ENCODE data around the gene INSYN2B.

The INSYN2B gene

GRCh38 chr5:169980418-169981053 is at the start of gene INSYN2B:
Gene INSYN2B (minus strand): TSS chr5:169980495. CDS start chr5:169883898, 96,597 bp downstream.
- peak within 1 kb of the TSS; percentile 79 for H3K27ac ChIP-seq (ENCODE audit: low read depth, low read length)
- H3K4me1 ChIP-seq (ENCODE audit: control insufficient read depth, insufficient read depth, low read length) = peaks cover 51% of the 10 kb centered on the region
- peak within 1 kb of the TSS; percentile 62 for H3K4me3 ChIP-seq (ENCODE audit: low read depth, low read length)
- peak within 1 kb of the TSS; percentile 50; the same call in 1 of the 2 replicates for H3K9ac ChIP-seq (ENCODE audit: low read depth, low read length)
- peaks cover 28% of the 10 kb centered on the region for H3K27me3 ChIP-seq (ENCODE audit: control insufficient read depth, insufficient read depth, low read length)
- H3K36me3 ChIP-seq (ENCODE audit: control insufficient read depth, insufficient read depth, low read length) = no peaks in the 10 kb centered on the region
- no peaks in the 10 kb centered on the region for H3K9me3 ChIP-seq (ENCODE audit: control insufficient read depth, insufficient read depth, low read length)

- H3K9ac ChIP-seq (ENCODE audit: low read depth, low read length) = no peak overlapping the region
- no peaks in the 10 kb centered on the region for H3K4me1 ChIP-seq (ENCODE audit: control insufficient read depth, insufficient read depth, low read length)
- no peak overlapping the region for H3K4me3 ChIP-seq (ENCODE audit: low read depth, low read length)
- no peaks in the 10 kb centered on the region for H3K27me3 ChIP-seq (ENCODE audit: control insufficient read depth, insufficient read depth, low read length)
- H3K27ac ChIP-seq (ENCODE audit: low read depth, low read length) = no peak overlapping the region
- no peaks in the 10 kb centered on the region for H3K9me3 ChIP-seq (ENCODE audit: control insufficient read depth, insufficient read depth, low read length)
- no peaks in the 10 kb centered on the region for H3K36me3 ChIP-seq (ENCODE audit: control insufficient read depth, insufficient read depth, low read length)
These were observed 47.8 kb upstream of the INSYN2B start for GRCh38 chr5:170028124-170028523.

GRCh38 chr5:170025853-170026252 is 45.6 kb upstream of the INSYN2B start:
- no peak overlapping the region for H3K4me3 ChIP-seq (ENCODE audit: low read depth, low read length)
- H3K9ac ChIP-seq (ENCODE audit: low read depth, low read length) = no peak overlapping the region
- no peaks in the 10 kb centered on the region for H3K27me3 ChIP-seq (ENCODE audit: control insufficient read depth, insufficient read depth, low read length)
- H3K27ac ChIP-seq (ENCODE audit: low read depth, low read length) = no peak overlapping the region
- H3K9me3 ChIP-seq (ENCODE audit: control insufficient read depth, insufficient read depth, low read length) = no peaks in the 10 kb centered on the region
- no peaks in the 10 kb centered on the region for H3K4me1 ChIP-seq (ENCODE audit: control insufficient read depth, insufficient read depth, low read length)
- H3K36me3 ChIP-seq (ENCODE audit: control insufficient read depth, insufficient read depth, low read length) = no peaks in the 10 kb centered on the region

- no peaks in the 10 kb centered on the region for H3K9me3 ChIP-seq (ENCODE audit: control insufficient read depth, insufficient read depth, low read length)
- H3K4me1 ChIP-seq (ENCODE audit: control insufficient read depth, insufficient read depth, low read length) = no peaks in the 10 kb centered on the region
- no peak overlapping the region for H3K9ac ChIP-seq (ENCODE audit: low read depth, low read length)
- H3K27ac ChIP-seq (ENCODE audit: low read depth, low read length) = no peak overlapping the region
- H3K4me3 ChIP-seq (ENCODE audit: low read depth, low read length) = no peak overlapping the region
- no peaks in the 10 kb centered on the region for H3K27me3 ChIP-seq (ENCODE audit: control insufficient read depth, insufficient read depth, low read length)
- no peaks in the 10 kb centered on the region for H3K36me3 ChIP-seq (ENCODE audit: control insufficient read depth, insufficient read depth, low read length)
These were observed 41.2 kb upstream of the INSYN2B start for GRCh38 chr5:170021506-170021905.

- Histone ChIP-seq H3K9me3 (ENCODE audit: control insufficient read depth, insufficient read depth, low read length) (no peaks in the 10 kb centered on the region), H3K36me3 (ENCODE audit: control insufficient read depth, insufficient read depth, low read length) (no peaks in the 10 kb centered on the region), H3K4me3 (ENCODE audit: low read depth, low read length) (no peak overlapping the region), H3K27me3 (ENCODE audit: control insufficient read depth, insufficient read depth, low read length) (no peaks in the 10 kb centered on the region), H3K4me1 (ENCODE audit: control insufficient read depth, insufficient read depth, low read length) (no peaks in the 10 kb centered on the region), H3K9ac (ENCODE audit: low read depth, low read length) (no peak overlapping the region), H3K27ac (ENCODE audit: low read depth, low read length) (no peak overlapping the region)
These were observed 40.1 kb upstream of the INSYN2B start for GRCh38 chr5:170020423-170020822.

- Histone ChIP-seq H3K9ac (ENCODE audit: low read depth, low read length) (no peak overlapping the region), H3K4me3 (ENCODE audit: low read depth, low read length) (no peak overlapping the region), H3K9me3 (ENCODE audit: control insufficient read depth, insufficient read depth, low read length) (no peaks in the 10 kb centered on the region), H3K27me3 (ENCODE audit: control insufficient read depth, insufficient read depth, low read length) (no peaks in the 10 kb centered on the region), H3K36me3 (ENCODE audit: control insufficient read depth, insufficient read depth, low read length) (no peaks in the 10 kb centered on the region), H3K27ac (ENCODE audit: low read depth, low read length) (no peak overlapping the region), H3K4me1 (ENCODE audit: control insufficient read depth, insufficient read depth, low read length) (no peaks in the 10 kb centered on the region)
These were observed 32.3 kb upstream of the INSYN2B start for GRCh38 chr5:170012622-170013021.

GRCh38 chr5:170011751-170012150 is 31.5 kb upstream of the INSYN2B start:
- H3K27ac ChIP-seq (ENCODE audit: low read depth, low read length) = no peak overlapping the region
- no peaks in the 10 kb centered on the region for H3K4me1 ChIP-seq (ENCODE audit: control insufficient read depth, insufficient read depth, low read length)
- H3K9ac ChIP-seq (ENCODE audit: low read depth, low read length) = no peak overlapping the region
- no peaks in the 10 kb centered on the region for H3K27me3 ChIP-seq (ENCODE audit: control insufficient read depth, insufficient read depth, low read length)
- no peak overlapping the region for H3K4me3 ChIP-seq (ENCODE audit: low read depth, low read length)
- no peaks in the 10 kb centered on the region for H3K36me3 ChIP-seq (ENCODE audit: control insufficient read depth, insufficient read depth, low read length)
- no peaks in the 10 kb centered on the region for H3K9me3 ChIP-seq (ENCODE audit: control insufficient read depth, insufficient read depth, low read length)

GRCh38 chr5:170010595-170010994 is 30.3 kb upstream of the INSYN2B start:
- Histone ChIP-seq H3K4me1 (ENCODE audit: control insufficient read depth, insufficient read depth, low read length) (no peaks in the 10 kb centered on the region), H3K9me3 (ENCODE audit: control insufficient read depth, insufficient read depth, low read length) (no peaks in the 10 kb centered on the region), H3K4me3 (ENCODE audit: low read depth, low read length) (no peak overlapping the region), H3K9ac (ENCODE audit: low read depth, low read length) (no peak overlapping the region), H3K36me3 (ENCODE audit: control insufficient read depth, insufficient read depth, low read length) (no peaks in the 10 kb centered on the region), H3K27me3 (ENCODE audit: control insufficient read depth, insufficient read depth, low read length) (no peaks in the 10 kb centered on the region), H3K27ac (ENCODE audit: low read depth, low read length) (no peak overlapping the region)

GRCh38 chr5:170008376-170008775 is 28.1 kb upstream of the INSYN2B start:
- no peak overlapping the region for H3K27ac ChIP-seq (ENCODE audit: low read depth, low read length)
- no peak overlapping the region for H3K9ac ChIP-seq (ENCODE audit: low read depth, low read length)
- H3K4me3 ChIP-seq (ENCODE audit: low read depth, low read length) = no peak overlapping the region
- no peaks in the 10 kb centered on the region for H3K36me3 ChIP-seq (ENCODE audit: control insufficient read depth, insufficient read depth, low read length)
- H3K4me1 ChIP-seq (ENCODE audit: control insufficient read depth, insufficient read depth, low read length) = no peaks in the 10 kb centered on the region
- no peaks in the 10 kb centered on the region for H3K9me3 ChIP-seq (ENCODE audit: control insufficient read depth, insufficient read depth, low read length)
- no peaks in the 10 kb centered on the region for H3K27me3 ChIP-seq (ENCODE audit: control insufficient read depth, insufficient read depth, low read length)

- H3K27ac ChIP-seq (ENCODE audit: low read depth, low read length) = no peak overlapping the region
- H3K4me1 ChIP-seq (ENCODE audit: control insufficient read depth, insufficient read depth, low read length) = no peaks in the 10 kb centered on the region
- no peaks in the 10 kb centered on the region for H3K36me3 ChIP-seq (ENCODE audit: control insufficient read depth, insufficient read depth, low read length)
- no peaks in the 10 kb centered on the region for H3K27me3 ChIP-seq (ENCODE audit: control insufficient read depth, insufficient read depth, low read length)
- H3K9me3 ChIP-seq (ENCODE audit: control insufficient read depth, insufficient read depth, low read length) = no peaks in the 10 kb centered on the region
- H3K4me3 ChIP-seq (ENCODE audit: low read depth, low read length) = no peak overlapping the region
- H3K9ac ChIP-seq (ENCODE audit: low read depth, low read length) = no peak overlapping the region
These were observed 25.7 kb upstream of the INSYN2B start for GRCh38 chr5:170006021-170006420.

GRCh38 chr5:170000155-170000554 is 19.9 kb upstream of the INSYN2B start:
- H3K4me3 ChIP-seq (ENCODE audit: low read depth, low read length) = no peak overlapping the region
- H3K4me1 ChIP-seq (ENCODE audit: control insufficient read depth, insufficient read depth, low read length) = 0 out of 2 replicates have a peak, but pooled peaks cover 5% of the 10 kb centered on the region
- no peaks in the 10 kb centered on the region for H3K36me3 ChIP-seq (ENCODE audit: control insufficient read depth, insufficient read depth, low read length)
- H3K27me3 ChIP-seq (ENCODE audit: control insufficient read depth, insufficient read depth, low read length) = no peaks in the 10 kb centered on the region
- no peak overlapping the region for H3K9ac ChIP-seq (ENCODE audit: low read depth, low read length)
- H3K9me3 ChIP-seq (ENCODE audit: control insufficient read depth, insufficient read depth, low read length) = no peaks in the 10 kb centered on the region
- H3K27ac ChIP-seq (ENCODE audit: low read depth, low read length) = no peak overlapping the region
